ENCODE measurements around the gene NPC1.

NPC1 gene

DNA sequence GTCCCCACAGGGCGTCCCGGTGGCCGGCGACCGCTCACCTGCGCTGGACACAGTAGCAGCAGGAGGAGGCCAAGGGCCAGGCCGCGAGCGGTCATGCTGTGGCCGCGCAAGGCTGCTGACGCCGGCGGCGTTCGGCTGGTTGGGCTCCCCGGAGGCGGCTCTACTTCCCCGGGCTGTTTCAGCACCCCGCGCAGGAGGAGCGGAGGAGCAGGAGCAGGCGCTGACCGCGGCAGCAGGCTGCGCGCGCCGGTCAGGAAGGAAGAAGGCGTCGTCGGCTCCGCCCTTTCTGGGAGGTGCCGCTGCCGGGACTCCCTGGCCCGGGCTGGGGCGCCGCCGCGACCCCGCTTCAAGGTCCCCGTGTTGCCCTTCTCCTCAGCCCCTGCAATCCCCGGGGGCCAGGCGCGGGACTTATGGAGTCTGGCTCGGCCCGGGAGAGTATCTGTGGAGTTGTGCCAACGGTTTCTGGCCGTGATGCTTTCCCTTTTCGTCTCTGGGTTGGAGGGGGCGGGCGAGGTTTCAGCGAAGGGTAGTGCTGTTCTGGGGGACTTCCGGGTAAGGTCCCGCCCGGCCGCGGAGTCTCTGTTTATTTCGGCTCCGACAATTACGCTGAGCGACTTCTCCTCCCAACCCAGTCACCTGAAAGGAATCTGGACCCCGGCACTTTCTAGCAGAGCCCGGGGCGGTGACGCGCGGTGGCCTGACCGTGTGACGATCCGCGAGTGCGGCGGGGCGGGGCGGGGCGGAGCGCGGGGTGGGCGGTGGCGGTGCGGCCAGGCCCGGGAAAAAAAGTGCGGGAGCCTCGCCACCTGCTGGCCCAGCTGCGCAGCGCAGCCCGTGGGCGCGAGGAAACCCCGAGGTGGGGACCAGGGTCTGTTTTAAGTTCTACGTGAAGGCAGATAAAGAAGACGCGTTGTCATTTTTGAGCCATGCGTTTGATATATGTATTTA, at the start of gene NPC1:
NPC1 (minus strand) TSS at position 258 of the 948 bp plus-strand sequence; CDS start at position 95, 163 bp downstream.
- DNase-seq (ENCODE audit: low read depth) = peak; percentile 70
- H3K4me3 ChIP-seq (ENCODE audit: low read depth, low read length) = peak within 1 kb of the TSS; percentile 87
- TF ChIP-seq, protein P1, sequence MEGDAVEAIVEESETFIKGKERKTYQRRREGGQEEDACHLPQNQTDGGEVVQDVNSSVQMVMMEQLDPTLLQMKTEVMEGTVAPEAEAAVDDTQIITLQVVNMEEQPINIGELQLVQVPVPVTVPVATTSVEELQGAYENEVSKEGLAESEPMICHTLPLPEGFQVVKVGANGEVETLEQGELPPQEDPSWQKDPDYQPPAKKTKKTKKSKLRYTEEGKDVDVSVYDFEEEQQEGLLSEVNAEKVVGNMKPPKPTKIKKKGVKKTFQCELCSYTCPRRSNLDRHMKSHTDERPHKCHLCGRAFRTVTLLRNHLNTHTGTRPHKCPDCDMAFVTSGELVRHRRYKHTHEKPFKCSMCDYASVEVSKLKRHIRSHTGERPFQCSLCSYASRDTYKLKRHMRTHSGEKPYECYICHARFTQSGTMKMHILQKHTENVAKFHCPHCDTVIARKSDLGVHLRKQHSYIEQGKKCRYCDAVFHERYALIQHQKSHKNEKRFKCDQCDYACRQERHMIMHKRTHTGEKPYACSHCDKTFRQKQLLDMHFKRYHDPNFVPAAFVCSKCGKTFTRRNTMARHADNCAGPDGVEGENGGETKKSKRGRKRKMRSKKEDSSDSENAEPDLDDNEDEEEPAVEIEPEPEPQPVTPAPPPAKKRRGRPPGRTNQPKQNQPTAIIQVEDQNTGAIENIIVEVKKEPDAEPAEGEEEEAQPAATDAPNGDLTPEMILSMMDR (IDR thresholded peaks at IDR 0.05; ENCODE audit: control insufficient read depth, extremely low read depth, insufficient read depth) = peak; percentile 91

DNA sequence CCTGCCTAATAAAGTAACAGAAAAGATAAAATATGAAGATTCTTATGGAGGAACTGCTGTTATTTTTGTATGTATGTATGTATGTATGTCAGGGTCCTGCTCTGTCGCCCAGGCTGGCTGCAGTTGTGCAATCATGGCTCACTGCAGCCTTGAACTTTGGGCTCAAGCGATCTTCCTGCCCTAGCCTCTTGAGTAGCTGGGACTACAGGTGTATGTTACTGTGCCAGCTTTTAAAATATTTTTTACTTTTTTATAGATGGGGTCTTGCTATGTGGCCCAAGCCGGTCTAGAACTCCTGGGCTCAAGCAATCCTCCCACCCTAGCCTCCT, 49.7 kb upstream of the NPC1 start:
- no peak overlapping the region for H3K4me3 ChIP-seq (ENCODE audit: low read depth, low read length)
- TF ChIP-seq, protein P1 (IDR thresholded peaks at IDR 0.05; ENCODE audit: control insufficient read depth, extremely low read depth, insufficient read depth) = no peak
- no peak for DNase-seq (ENCODE audit: low read depth)

DNA sequence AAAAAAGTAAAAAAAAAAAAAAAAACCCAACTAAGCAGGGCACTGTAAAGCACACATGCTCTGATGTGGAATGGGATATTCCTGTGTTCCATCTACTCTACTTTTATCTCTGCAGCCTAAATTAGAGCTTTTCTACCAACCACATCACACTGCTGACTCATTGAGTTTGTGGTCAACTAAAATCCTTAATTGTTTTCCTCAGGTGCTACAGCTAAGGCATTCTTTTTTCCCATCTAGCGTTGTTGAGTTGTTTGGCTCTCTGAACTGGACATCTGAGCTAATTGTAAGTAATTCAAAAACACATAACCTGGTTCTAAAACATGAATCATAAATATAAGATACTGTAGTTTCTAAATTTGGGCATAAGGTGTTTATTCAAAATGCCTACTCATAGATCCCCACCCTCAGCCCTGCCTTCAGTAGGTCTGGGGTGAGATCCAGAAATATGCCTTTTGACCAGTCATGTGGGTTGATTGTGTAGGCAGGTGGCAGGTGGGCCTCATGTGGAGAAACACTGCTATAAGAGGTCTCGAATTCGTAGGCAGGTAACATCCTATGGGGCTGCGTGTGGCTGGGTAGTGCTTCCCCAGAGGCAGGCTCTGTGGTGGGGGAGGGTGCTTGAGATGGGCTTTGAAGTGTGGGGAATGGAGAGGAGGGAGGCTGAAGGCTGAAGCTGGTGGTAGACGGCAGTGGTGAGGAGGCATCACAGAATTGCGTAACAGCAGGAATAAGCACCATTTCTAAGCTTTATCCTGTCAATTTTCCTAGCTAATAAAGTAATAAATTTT, 49.2 kb upstream of the NPC1 start:
- no peak for DNase-seq (ENCODE audit: low read depth)
- H3K4me3 ChIP-seq (ENCODE audit: low read depth, low read length) = no peak overlapping the region
- TF ChIP-seq, protein P1 (IDR thresholded peaks at IDR 0.05; ENCODE audit: control insufficient read depth, extremely low read depth, insufficient read depth) = no peak

DNA sequence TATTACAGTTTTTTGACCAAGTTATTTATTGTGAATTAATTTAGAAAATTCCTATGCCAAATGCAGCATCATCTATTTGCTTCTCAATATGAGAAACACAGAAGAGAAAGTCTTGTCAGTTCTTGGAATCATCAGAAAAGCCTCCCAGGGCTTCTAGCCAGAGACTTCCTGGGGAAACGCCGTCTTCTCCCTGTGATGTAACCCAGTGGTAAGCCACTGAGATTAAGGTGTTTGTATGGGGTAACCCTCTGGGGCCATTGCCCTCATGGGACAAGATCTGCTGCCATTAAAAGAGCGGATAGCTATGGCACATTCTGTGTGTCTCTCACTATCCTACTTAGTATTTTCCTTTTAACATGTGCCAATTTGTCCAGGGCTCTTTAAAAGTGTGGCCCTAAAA, 48.4 kb upstream of the NPC1 start:
- no peak for DNase-seq (ENCODE audit: low read depth)
- TF ChIP-seq, protein P1 (IDR thresholded peaks at IDR 0.05; ENCODE audit: control insufficient read depth, extremely low read depth, insufficient read depth) = no peak
- H3K4me3 ChIP-seq (ENCODE audit: low read depth, low read length) = no peak overlapping the region

DNA sequence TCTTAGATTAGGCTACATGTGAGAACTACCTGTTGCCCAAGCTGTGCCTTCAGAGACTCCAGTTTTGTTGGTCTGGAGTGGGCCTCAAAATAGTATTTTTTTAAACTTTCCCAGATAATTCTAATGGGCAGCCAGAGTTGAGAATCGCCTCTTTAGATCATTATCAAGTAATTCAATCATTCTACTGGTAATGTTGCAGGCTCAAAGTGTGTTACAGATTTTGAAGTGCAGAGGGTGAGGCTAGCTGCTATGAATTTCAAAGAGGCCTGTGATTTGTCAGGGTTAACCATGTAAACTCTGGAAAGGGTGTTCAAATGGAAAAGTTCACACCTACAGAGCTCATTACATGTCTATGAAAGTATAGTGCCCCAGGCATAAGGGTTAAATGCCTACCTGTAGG, 46.3 kb upstream of the NPC1 start:
- no peak overlapping the region for H3K4me3 ChIP-seq (ENCODE audit: low read depth, low read length)
- TF ChIP-seq, protein P1 (IDR thresholded peaks at IDR 0.05; ENCODE audit: control insufficient read depth, extremely low read depth, insufficient read depth) = no peak
- no peak for DNase-seq (ENCODE audit: low read depth)

DNA sequence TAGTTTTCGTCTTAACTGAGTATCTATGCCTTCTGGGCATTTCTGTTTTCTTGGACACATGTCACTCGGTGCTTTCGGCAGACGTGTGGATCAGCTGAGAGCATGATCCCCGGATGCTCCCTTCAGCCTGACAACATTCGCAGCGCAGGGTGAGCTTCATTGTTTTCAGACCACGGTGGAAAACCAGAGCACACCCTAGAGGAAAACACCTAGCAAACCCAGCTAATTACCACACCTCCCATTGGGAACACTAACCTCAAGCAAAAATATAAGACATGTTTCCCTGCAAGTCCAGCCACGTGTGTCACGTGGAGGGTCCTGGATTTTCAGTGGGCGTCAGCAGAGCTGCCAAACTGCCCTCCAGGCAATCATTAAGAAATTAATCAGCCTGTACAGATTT, 45.4 kb upstream of the NPC1 start:
- H3K4me3 ChIP-seq (ENCODE audit: low read depth, low read length) = no peak overlapping the region
- no peak for DNase-seq (ENCODE audit: low read depth)
- TF ChIP-seq, protein P1 (IDR thresholded peaks at IDR 0.05; ENCODE audit: control insufficient read depth, extremely low read depth, insufficient read depth) = no peak
